ENCODE data around the gene PRSS57. TPM values are rescaled to one million over a fixed set of nuclear protein-coding genes. Genes with fewer than 3 reads are reported as not detected.
A peak's percentile ranks its signal among the peaks of the same experiment; 100 is the strongest.

PRSS57 gene
- total RNA-seq, 2 experiments from 2014 or later: not detected

DNA sequence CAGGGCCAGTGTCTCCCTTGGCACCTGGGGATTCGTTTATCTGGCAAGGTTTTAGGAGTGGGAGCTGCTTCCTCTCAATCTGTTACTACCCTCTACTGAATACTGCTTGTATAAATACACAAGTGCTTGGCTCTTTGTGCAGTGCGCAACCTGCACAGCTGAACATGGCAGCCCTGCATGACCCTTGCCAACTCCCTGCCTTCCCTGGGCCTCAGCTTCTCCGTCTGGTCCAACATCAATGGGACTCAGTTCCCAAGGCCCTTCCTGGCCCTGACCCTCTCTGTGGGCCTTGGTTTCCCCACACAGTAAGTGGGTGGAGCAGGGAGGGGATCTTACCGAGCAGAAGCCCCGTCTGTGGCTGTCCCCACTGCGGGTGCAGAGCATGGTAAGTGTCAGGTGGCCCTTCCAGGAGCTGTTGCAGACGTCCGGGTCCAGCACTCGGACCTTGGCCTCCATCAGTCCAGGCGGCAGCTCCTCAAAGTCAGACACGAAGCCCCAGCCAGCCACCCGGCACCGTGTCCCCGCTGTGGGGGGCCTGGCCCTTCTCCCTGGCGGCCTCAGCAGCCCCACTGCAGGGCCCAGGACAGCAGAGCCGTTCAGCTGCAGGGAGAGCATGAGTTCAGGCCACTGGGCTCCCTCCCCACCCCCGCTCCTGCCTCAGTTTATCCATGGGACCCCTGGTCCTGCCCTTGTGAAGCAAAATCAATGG lies 8.5 kb downstream of the PRSS57 start:
- Mint-ChIP-seq H3K4me1 (ENCODE audit: low read depth) (no peaks in the 10 kb centered on the region), H3K9me3 (no peaks in the 10 kb centered on the region), H3K4me3 (no peak overlapping the region), H3K36me3 (ENCODE audit: low read depth) (no peaks in the 10 kb centered on the region), H3K27me3 (no peaks in the 10 kb centered on the region), H3K27ac (no peak overlapping the region)
- ChIA-PET CTCF (no interaction called here), POLR2A (no interaction called here)
- no peak for ATAC-seq (ENCODE audit: poor library complexity)
- Histone ChIP-seq H3K36me3 (ENCODE audit: insufficient read depth, low read length) (no peaks in the 10 kb centered on the region), H3K4me3 (ENCODE audit: low read length) (no peak overlapping the region), H3K27me3 (ENCODE audit: control insufficient read depth in 1 of 2, insufficient read depth in 2 of 2, low read length in 2 of 2) (no peaks in the 10 kb centered on the region), H3K27ac (ENCODE audit: low read depth in 1 of 2, low read length in 2 of 2) (no peak overlapping the region), H3K9me3 (ENCODE audit: control insufficient read depth in 1 of 2, insufficient read depth in 1 of 2, low read length in 2 of 2) (peaks cover 0 to 12% of the 10 kb centered on the region in 2 experiments), H3K4me1 (ENCODE audit: insufficient read depth, low read length) (peaks cover 1% of the 10 kb centered on the region)
- TF ChIP-seq CTCF (IDR thresholded peaks at IDR 0.05): no peak
- peak in 1 of 14 experiments; percentile 10 for DNase-seq
- intact Hi-C loops (cut with DNase I, micrococcal nuclease): no loop called here

DNA sequence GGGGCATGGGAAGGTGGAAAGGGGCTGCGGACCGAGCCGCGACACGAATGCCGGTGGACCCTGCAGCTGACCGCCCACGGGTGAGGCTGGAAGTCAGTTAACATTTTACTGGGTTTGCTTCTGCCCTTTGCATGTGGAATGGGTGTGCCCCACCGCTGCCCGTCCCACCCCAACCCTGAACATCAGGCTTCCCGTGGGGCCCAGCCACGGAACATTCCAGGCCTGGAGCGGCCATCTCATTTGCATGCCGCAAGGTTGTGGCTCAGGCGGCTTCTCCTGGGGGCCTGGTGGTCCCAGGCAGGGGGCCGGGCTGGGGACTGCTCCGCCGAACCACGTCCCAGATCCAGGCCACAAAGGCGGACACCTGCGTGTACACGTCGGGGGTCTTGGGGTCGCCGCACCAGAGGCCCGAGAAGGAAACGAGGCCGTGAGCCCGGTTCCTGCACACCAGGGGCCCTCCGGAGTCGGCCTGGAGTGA lies 9.8 kb downstream of the PRSS57 start:
- H3K27ac ChIP-seq (ENCODE audit: low read depth in 1 of 2, low read length in 2 of 2): no peak overlapping the region
- ChIA-PET CTCF (no interaction called here), POLR2A (no interaction called here)
- Mint-ChIP-seq H3K9me3 (no peaks in the 10 kb centered on the region), H3K4me3 (no peak overlapping the region), H3K27ac (no peak overlapping the region), H3K36me3 (ENCODE audit: low read depth) (no peaks in the 10 kb centered on the region), H3K27me3 (no peaks in the 10 kb centered on the region), H3K4me1 (ENCODE audit: low read depth) (no peaks in the 10 kb centered on the region)
- no peak overlapping the region for H3K4me3 ChIP-seq (ENCODE audit: low read length)
- H3K9me3 ChIP-seq (ENCODE audit: control insufficient read depth in 1 of 2, insufficient read depth in 1 of 2, low read length in 2 of 2): peaks cover 0 to 18% of the 10 kb centered on the region in 2 experiments
- ATAC-seq (ENCODE audit: poor library complexity) (no peak), DNase-seq (peak in 1 of 14 experiments; percentile 23)
- no peaks in the 10 kb centered on the region for H3K27me3 ChIP-seq (ENCODE audit: control insufficient read depth in 1 of 2, insufficient read depth in 2 of 2, low read length in 2 of 2)
- intact Hi-C loops (cut with DNase I, micrococcal nuclease): no loop called here
- no peak for TF ChIP-seq CTCF (IDR thresholded peaks at IDR 0.05)
- H3K4me1 ChIP-seq (ENCODE audit: insufficient read depth, low read length): peaks cover 12% of the 10 kb centered on the region
- no peaks in the 10 kb centered on the region for H3K36me3 ChIP-seq (ENCODE audit: insufficient read depth, low read length)

DNA sequence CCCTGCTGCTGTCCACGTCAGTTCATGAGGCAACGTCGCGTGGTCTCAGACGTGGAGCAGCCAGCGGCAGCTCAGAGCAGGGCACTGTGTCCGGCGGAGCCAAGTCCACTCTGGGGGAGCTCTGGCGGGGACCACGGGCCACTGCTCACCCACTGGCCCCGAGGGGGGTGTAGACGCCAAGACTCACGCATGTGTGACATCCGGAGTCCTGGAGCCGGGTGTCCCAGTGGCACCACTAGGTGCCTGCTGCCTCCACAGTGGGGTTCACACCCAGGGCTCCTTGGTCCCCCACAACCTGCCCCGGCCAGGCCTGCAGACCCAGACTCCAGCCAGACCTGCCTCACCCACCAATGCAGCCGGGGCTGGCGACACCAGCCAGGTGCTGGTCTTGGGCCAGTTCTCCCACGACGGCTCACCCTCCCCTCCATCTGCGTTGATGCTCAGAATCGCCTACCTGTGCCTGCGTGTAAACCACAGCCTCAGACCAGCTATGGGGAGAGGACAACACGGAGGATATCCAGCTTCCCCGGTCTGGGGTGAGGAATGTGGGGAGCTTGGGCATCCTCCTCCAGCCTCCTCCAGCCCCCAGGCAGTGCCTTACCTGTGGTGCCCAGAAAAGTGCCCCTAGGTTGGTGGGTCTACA lies 12.5 kb downstream of the PRSS57 start:
- H3K27ac Mint-ChIP-seq: no peak overlapping the region
- POLR2A ChIA-PET: no interaction called here
- peaks cover 22% of the 10 kb centered on the region for H3K4me1 ChIP-seq (ENCODE audit: insufficient read depth, low read length)

More for the DNA sequence above, 12.5 kb downstream of the PRSS57 start:
- no peaks in the 10 kb centered on the region for H3K36me3 Mint-ChIP-seq (ENCODE audit: low read depth)
- Histone ChIP-seq H3K27me3 (ENCODE audit: control insufficient read depth in 1 of 2, insufficient read depth in 2 of 2, low read length in 2 of 2) (no peaks in the 10 kb centered on the region), H3K9me3 (ENCODE audit: control insufficient read depth in 1 of 2, insufficient read depth in 1 of 2, low read length in 2 of 2) (peaks cover 0 to 19% of the 10 kb centered on the region in 2 experiments), H3K4me3 (ENCODE audit: low read length) (no peak overlapping the region), H3K27ac (ENCODE audit: low read depth in 1 of 2, low read length in 2 of 2) (no peak overlapping the region), H3K36me3 (ENCODE audit: insufficient read depth, low read length) (no peaks in the 10 kb centered on the region)
- ATAC-seq (ENCODE audit: poor library complexity): no peak
- TF ChIP-seq CTCF (IDR thresholded peaks at IDR 0.05): no peak
- intact Hi-C loops (cut with DNase I, micrococcal nuclease): loop anchor here in 1 of 2 experiments (5.0 kb wide), 1 partner anchor 110 kb away; the partner anchor contains the start of gene BSG
- CTCF ChIA-PET: no interaction called here
- H3K27me3 Mint-ChIP-seq: no peaks in the 10 kb centered on the region
- H3K9me3 Mint-ChIP-seq: no peaks in the 10 kb centered on the region
- no peak overlapping the region for H3K4me3 Mint-ChIP-seq
- H3K4me1 Mint-ChIP-seq (ENCODE audit: low read depth): no peaks in the 10 kb centered on the region
- DNase-seq: peak in 1 of 14 experiments; percentile 46
